ENCODE data around the gene CPB1.

Gene CPB1

DNA sequence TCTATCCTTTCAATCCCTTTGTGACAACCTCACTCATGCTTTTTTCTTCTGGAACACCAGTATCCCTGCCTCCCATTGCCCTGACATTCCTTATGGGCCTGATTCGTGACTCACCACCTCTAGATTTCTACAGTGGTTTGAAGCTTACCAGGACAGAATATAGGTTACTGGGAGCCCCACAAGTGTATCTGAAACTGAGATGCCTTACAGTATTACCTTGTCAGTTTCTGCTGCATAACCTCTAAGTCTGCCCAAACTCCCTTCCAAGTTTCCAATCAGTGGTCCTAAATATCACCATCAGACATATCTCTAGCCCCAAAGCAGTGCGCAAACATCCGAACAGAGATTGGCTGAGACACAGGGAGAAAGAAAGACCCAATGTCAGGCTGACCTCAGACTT is 5.6 kb downstream of the CPB1 start:
- DNase-seq, result no peak

- DNase-seq, result no peak
Observed at GRCh38 chr3:148839805-148840204, 12.2 kb downstream of the CPB1 start.

DNA sequence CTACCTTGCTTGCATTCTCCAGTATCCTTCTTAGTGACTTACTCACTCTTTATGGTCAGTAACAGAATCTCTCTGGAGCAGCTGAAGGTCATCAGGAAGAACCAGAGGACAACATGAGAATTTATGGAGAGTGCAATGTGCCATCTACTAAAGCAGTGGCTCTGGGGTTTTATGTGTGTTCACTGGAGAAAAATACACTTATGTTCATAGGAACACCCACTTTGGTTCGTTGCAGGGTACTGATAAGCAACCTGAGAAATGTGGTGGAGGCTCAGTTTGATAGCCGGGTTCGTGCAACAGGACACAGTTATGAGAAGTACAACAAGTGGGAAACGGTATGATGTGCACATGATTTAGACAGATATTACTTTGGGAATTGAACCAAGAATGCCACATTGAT is 12.8 kb downstream of the CPB1 start:
- no peak for DNase-seq

DNA sequence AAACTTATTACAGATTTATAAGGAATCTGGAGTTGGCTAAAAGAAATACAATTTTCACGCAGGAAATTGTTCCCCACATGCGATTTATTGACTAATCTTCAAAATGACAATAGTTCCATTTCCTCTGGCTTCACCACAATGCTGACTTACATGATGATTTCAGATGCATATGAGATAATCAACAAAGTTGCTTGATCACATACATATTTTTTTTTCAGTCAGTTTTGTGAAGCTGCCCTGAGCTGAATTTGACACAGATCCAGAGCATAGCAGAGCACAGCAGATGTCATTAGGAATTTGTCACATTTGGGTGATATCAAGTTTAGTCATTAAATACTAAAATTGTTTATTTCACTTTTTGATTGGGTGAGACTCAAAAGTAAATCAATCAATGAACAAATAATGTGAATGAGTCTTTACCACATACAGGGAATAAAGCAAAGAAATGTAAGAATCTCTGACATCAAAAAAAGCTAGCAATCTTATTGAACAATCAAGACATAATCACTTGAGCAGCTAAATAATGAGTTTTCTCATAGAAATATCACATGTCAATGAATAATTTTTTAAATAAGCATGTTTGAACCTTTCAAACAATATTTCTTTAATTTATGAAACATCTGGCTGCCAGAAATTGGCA is 18.3 kb downstream of the CPB1 start:
- no peak for DNase-seq

DNA sequence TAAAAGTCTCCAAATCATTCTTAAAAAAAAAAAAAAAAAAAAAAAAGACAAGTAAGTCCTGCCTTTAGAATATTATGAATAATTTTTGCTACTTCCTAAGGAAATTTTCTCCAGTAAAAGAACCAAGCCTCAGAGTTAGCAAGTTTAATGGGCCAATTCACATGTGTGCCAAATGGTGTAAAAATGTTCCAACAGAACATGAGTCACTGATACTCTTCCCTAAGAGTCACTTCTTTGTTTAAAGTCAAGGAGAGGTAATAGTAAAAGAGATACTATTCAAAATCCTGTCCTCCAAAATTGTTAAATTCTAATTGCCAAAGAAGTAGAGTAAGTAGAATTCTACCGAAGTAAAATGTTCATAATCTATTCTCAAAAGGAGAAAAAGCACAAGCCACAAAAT is 19.7 kb downstream of the CPB1 start:
- no peak for DNase-seq

GRCh38 chr3:148848410-148848809 is 20.8 kb downstream of the CPB1 start:
- no peak for DNase-seq

DNA sequence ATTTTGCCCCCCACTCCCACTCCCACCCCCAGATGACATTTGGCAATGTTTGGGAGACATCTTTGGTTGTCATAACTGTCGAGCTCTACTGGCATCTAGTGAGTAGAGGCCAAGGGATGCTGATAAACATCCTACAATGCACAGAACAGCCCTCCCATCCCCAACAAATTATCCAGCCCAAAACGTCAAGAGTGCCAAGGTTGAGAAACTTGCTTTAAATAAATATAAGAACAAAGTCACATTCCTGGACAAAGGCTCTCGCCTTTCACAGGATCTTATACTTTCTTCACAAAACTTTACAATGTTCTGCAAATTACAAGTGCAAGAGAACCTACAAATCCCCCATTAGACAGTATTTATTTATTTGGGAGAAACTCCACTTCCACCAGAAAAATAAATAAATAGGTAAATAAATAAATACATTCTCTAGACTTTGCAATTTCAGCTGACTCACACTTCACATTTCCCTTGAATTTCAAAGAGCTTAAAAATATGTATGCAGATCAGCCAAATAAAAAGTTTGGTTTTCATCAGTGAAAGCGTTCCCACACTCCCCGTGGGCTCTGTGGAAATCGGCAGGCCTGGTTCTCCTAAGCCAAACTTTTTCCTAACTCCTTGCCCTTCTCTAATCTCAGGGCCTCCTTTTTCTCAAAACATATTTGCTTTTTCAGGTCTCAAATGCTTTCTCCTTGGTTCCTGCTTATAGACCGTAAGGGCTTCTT is 24.8 kb downstream of the CPB1 start:
- DNase-seq, result no peak

DNA sequence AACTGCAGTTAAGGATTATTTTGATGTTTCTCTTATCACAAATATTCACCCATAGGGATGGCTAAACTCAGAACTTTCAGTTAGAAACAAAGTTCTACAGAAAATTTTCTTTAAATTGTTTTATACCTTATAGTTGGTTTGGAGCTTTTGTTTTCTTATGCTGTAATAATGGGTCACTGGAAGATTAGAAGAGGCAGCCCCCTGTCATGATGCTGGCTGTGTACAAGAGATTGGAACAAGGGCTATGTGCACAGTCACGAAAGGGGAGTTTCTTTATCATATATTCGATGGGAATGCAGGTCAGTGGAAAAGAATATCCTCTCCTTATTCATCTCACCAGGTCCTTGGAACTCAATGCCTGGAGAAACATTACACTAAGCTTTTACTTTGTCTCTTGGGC is 25.5 kb downstream of the CPB1 start:
- DNase-seq, result no peak

GRCh38 chr3:148854061-148854460 is 26.4 kb downstream of the CPB1 start:
- no peak for DNase-seq

DNA sequence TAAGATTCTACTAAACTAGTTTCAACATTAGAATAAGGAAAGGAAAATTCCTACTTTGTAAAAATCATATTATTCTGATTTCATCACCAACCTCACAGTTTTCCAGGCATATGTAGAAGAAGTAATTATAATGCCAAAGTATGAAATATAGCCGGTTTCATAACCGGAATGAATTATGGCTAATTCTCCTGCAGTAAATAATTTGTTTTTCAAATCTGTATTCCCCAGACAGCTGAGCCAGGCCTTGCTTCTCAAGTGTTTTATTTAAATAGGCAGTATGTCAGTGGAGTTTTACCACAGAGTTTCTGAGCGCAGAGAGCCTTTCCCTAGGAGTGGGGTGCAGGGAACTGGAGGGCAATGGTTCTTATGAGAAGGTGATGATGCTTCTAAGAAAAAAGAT is 28.8 kb downstream of the CPB1 start:
- no peak for DNase-seq

GRCh38 chr3:148857316-148857715 is 29.7 kb downstream of the CPB1 start:
- DNase-seq, result no peak

- DNase-seq, result no peak
Observed at GRCh38 chr3:148861277-148861869, 33.8 kb downstream of the CPB1 start.

GRCh38 chr3:148863297-148863696 is 35.7 kb downstream of the CPB1 start:
- DNase-seq, result no peak

- DNase-seq, result no peak
Observed at GRCh38 chr3:148863814-148864213, 36.2 kb downstream of the CPB1 start.

DNA sequence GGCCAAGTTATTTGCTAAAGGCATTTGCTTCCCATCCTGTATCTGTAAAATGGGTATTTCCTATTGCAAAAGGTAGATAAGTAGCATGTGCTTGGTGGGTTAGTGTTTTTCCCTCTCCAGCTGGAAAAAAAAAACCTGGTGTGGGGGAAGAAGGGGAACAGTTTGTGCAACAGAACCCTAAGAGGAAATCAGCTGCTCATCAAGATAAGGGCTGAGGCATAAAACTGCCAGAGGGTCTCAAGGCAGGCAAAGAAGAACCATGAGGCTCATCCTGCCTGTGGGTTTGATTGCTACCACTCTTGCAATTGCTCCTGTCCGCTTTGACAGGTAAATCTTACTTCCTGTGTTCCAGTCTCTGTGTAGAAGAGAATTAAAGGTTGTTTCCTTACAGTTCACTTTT is 37.4 kb downstream of the CPB1 start, which contains the start of gene CPA3:
Gene CPA3 (plus strand): TSS at position 248 of the 400 bp plus-strand sequence. CDS start 12 bp downstream, at position 260.
- DNase-seq, result no peak

- DNase-seq, result no peak
Observed at GRCh38 chr3:148866261-148866660, 38.6 kb downstream of the CPB1 start.

- DNase-seq, result no peak
Observed at GRCh38 chr3:148873270-148873927, 45.8 kb downstream of the CPB1 start.

- DNase-seq, result no peak
Observed at GRCh38 chr3:148873977-148874376, 46.4 kb downstream of the CPB1 start.

DNA sequence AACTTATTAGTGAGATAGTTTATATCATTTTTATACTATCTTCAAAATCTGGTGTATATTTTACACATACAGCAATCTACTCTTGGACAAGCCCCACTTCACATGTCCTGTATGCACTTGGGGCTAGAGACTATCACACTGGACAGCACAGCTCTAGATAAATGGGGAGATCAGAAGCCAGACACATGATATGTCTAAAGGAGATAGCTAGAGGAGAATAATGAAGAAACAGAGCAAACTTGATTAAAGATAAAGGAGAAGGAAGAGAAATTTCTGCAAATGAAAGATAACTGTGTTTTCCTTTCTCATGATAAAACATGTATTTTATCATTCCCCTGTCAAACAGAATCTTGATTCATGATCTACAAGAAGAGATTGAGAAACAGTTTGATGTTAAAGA is 50.5 kb downstream of the CPB1 start:
- DNase-seq, result no peak

DNA sequence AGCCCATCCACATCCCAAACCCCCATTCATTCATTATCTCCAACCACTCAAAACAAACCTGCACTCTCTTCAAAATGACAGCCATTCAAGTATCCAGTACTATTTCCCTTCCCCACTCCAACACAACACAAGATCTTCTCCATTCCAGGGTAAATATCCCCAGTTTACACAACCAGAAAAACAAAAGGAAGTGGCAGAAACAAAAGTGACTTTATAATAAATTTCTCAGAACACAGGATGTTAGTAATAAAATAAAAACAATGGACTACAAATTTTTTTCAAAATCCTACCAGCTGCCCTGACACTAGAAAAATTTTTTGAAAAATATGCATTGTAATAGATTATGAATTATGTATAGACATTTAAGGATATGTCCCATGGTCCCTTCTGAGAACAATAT is 51.6 kb downstream of the CPB1 start:
- no peak for DNase-seq

GRCh38 chr3:148880681-148881080 is 53.1 kb downstream of the CPB1 start:
- DNase-seq, result no peak

DNA sequence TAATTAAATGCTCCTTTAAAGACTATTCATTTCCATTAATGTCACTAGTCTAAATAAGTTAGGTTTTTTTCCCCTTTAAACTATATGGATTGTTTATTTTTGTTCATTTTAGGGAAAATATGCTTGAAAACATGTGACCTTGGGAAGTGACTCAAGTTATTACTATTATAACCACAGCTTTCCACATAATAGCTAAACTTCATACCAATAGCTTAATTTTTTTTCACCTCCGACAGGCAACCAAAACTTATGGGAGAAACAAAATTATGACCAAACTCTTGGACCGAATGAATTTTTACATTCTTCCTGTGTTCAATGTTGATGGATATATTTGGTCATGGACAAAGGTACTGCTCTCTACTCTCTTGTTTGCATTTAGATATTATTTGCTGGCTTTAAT is 53.7 kb downstream of the CPB1 start:
- no peak for DNase-seq

- DNase-seq, result no peak
Observed at GRCh38 chr3:148882288-148882687, 54.7 kb downstream of the CPB1 start.

- DNase-seq, result no peak
Observed at GRCh38 chr3:148883163-148883562, 55.6 kb downstream of the CPB1 start.
